Smooth muscle cell (in vitro differentiated cells): ENCODE measurements around the gene ZNF329. TPM values are rescaled to one million over a fixed set of nuclear protein-coding genes. Genes with fewer than 3 reads are reported as not detected.

Experiments
- DNase-seq: peaks from one replicate; lab custom pipeline; 2025; ENCODE audit not compliant: unreplicated experiment; lab: John Stamatoyannopoulos, UW
- H2AFZ ChIP-seq: fragments of 200-600 bp; sonication (generic); 2 replicates; pipeline ENCODE4 v1.6.0; 2016; ENCODE audit warnings: antibody characterized with exemption, low read depth, mild to moderate bottlenecking
- H3F3A ChIP-seq: fragments of 200-600 bp; sonication (generic); 2 replicates; pipeline ENCODE4 v1.6.0; 2017; ENCODE audit warnings: antibody characterized with exemption, low read depth
- H3K27ac ChIP-seq: fragments of 200-600 bp; sonication (generic); 2 replicates; pipeline ENCODE4 v1.5.1; 2016; ENCODE audit warnings: low read depth, mild to moderate bottlenecking
- H3K27me3 ChIP-seq: fragments of 200-600 bp; sonication (generic); 2 replicates; pipeline ENCODE4 v1.6.1; 2016; ENCODE audit warnings: low read depth, mild to moderate bottlenecking
- H3K36me3 ChIP-seq: fragments of 200-600 bp; sonication (generic); 2 replicates; pipeline ENCODE4 v1.5.1; 2016; ENCODE audit warnings: low read depth
- H3K4me1 ChIP-seq: fragments of 200-600 bp; sonication (generic); 2 replicates; pipeline ENCODE4 v1.5.1; 2016; ENCODE audit warnings: low read depth
- H3K4me2 ChIP-seq: fragments of 200-600 bp; sonication (generic); 2 replicates; pipeline ENCODE4 v1.6.0; 2016; ENCODE audit warnings: mild to moderate bottlenecking
- H3K4me3 ChIP-seq: fragments of 200-600 bp; sonication (generic); 2 replicates; pipeline ENCODE4 v1.5.1; 2016; ENCODE audit warnings: mild to moderate bottlenecking
- H3K79me2 ChIP-seq: fragments of 200-600 bp; sonication (generic); 2 replicates; pipeline ENCODE4 v1.6.0; 2016; ENCODE audit warnings: low read depth, mild to moderate bottlenecking
- H3K9ac ChIP-seq: fragments of 200-600 bp; sonication (generic); 2 replicates; pipeline ENCODE4 v1.6.0; 2016; ENCODE audit warnings: low read depth
- H3K9me3 ChIP-seq: fragments of 200-600 bp; sonication (generic); replicated peaks from 2 replicates; pipeline ENCODE4 v1.5.1; 2016; ENCODE audit warnings: low read depth
- H4K20me1 ChIP-seq: fragments of 200-600 bp; sonication (generic); 2 replicates; pipeline ENCODE4 v1.6.0; 2016; ENCODE audit warnings: low read depth
- WGBS: methylation state at CpG from one replicate; pipeline ENCODE4 v1.1.7; 2016; ENCODE audit warnings: low lambda C conversion rate; 5-methylcytosine and 5-hydroxymethylcytosine counted together
- polyA plus RNA-seq: library from polyadenylated mRNA; unstranded; fragments of >200 nt; fragmentation: Nextera tagmentation; extraction: Ambion mirVana; gene quantifications from 2 replicates; pipeline ENCODE4 v1.2.1, GENCODE V29; 2016
- total RNA-seq: library from RNA; depleted of rRNA; stranded (reverse); fragments of >200 nt; gene quantifications from 2 replicates; pipeline ENCODE4 v1.2.3, GENCODE V29; 2014
- TF ChIP-seq, protein P1 (sequence below): fragments of 200-600 bp; sonication (generic); IDR thresholded peaks from 2 replicates; pipeline ENCODE4 v1.5.1; 2017; ENCODE audit warnings: borderline replicate concordance, mild to moderate bottlenecking, antibody characterized with exemption; ENCODE audit not compliant: insufficient read depth, poor library complexity, severe bottlenecking

ZNF329 gene
- total and polyA plus RNA-seq, 2 experiments from 2014 or later = 2.3 to 22.3 TPM

DNA sequence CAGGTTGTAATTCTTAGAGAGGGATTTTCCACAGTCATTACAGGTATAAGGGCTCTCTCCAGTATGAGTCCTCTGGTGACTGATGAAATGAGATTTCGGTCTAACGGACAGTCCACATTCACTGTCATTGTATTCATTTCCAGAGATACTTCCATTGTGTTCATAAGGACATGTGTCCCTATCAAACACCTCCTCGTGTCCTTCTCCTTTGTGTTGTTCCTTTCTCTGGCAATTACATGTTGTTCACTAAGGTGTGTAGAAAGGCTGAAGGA lies 42.1 kb downstream of the ZNF329 start:
- 73% methylated on average over 3 of the region's 3 CpGs for WGBS
- no peak overlapping the region for H2AFZ ChIP-seq

DNA sequence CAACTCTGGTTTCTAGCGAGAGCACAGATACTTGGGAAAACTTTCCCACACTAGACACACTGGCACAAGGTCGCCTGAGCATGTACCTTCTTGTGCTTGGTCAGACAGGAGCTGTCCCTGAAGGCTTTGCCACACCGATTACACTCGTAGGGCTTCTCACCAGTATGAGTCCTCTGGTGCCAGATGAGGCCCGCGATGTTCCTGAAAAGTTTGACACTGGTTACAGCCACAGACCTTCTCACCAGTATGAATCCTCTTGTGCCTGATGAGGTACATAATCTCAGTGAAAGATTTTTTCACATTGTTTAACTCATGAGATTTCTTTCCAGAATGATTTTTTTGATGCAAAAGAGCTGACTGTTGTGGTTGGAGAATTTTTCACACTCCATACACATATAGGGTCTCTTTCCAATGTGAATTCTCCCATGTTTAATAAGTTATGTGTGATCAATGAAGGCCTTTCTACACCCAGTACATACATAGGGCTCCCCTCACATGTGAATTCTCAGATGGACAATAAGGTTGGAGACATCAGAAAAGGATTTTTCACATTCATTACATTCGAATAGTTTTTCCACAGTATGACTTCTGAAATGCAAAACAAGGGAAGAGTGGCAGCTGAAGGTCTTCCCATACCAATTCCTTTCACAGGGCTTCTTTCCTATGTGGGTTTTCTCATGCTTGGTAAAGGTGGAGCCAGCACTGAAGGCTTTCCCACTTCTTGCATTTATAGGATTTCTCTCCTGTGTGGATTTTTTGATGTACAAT lies 42.6 kb downstream of the ZNF329 start:
- Histone ChIP-seq H3K4me2 (no peak overlapping the region), H3F3A (no peaks in the 10 kb centered on the region), H3K4me1 (no peaks in the 10 kb centered on the region), H3K79me2 (no peaks in the 10 kb centered on the region), H3K4me3 (no peak overlapping the region), H3K36me3 (no peaks in the 10 kb centered on the region), H3K9ac (no peak overlapping the region), H3K27me3 (no peaks in the 10 kb centered on the region), H4K20me1 (no peaks in the 10 kb centered on the region), H2AFZ (no peak overlapping the region), H3K9me3 (peaks cover 35% of the 10 kb centered on the region), H3K27ac (no peak overlapping the region)
- TF ChIP-seq, protein P1, sequence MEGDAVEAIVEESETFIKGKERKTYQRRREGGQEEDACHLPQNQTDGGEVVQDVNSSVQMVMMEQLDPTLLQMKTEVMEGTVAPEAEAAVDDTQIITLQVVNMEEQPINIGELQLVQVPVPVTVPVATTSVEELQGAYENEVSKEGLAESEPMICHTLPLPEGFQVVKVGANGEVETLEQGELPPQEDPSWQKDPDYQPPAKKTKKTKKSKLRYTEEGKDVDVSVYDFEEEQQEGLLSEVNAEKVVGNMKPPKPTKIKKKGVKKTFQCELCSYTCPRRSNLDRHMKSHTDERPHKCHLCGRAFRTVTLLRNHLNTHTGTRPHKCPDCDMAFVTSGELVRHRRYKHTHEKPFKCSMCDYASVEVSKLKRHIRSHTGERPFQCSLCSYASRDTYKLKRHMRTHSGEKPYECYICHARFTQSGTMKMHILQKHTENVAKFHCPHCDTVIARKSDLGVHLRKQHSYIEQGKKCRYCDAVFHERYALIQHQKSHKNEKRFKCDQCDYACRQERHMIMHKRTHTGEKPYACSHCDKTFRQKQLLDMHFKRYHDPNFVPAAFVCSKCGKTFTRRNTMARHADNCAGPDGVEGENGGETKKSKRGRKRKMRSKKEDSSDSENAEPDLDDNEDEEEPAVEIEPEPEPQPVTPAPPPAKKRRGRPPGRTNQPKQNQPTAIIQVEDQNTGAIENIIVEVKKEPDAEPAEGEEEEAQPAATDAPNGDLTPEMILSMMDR = no peak
- DNase-seq = no peak
- WGBS = 71% methylated on average over 7 of the region's 7 CpGs

More for the DNA sequence above, 42.1 kb downstream of the ZNF329 start:
- H3K9ac ChIP-seq = no peak overlapping the region
- H4K20me1 ChIP-seq = no peaks in the 10 kb centered on the region
- no peak for DNase-seq
- H3K4me2 ChIP-seq = no peak overlapping the region
- TF ChIP-seq, protein P1 = no peak
- H3K27me3 ChIP-seq = no peaks in the 10 kb centered on the region
- H3F3A ChIP-seq = no peaks in the 10 kb centered on the region
- no peaks in the 10 kb centered on the region for H3K79me2 ChIP-seq
- H3K9me3 ChIP-seq = peaks cover 32% of the 10 kb centered on the region
- no peak overlapping the region for H3K27ac ChIP-seq
- H3K4me1 ChIP-seq = no peaks in the 10 kb centered on the region
- no peaks in the 10 kb centered on the region for H3K36me3 ChIP-seq
- H3K4me3 ChIP-seq = no peak overlapping the region

DNA sequence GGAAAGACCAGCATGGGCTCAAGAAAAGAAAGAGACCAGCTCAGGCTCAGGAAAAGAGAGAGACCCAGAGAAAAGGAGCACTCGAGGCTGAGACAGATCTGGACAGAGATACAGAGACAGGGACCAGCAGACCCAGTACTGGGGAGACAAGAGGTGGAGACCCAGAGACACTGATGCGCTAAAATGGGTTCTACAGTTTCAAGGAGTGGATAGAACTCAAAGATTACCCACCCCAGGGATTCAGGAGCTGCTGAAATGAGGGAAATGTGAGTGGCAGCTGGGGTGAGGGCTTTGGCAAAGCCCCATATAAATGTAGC lies 51.9 kb downstream of the ZNF329 start:
- TF ChIP-seq, protein P1 = no peak
- peak overlapping the region; percentile 80 for H3K4me3 ChIP-seq
- peaks cover 5% of the 10 kb centered on the region for H3K9me3 ChIP-seq
- no peaks in the 10 kb centered on the region for H3K36me3 ChIP-seq
- no peaks in the 10 kb centered on the region for H3K27me3 ChIP-seq
- H3K9ac ChIP-seq = peak overlapping the region; percentile 100
- peak overlapping the region; percentile 78 for H2AFZ ChIP-seq
- peak overlapping the region; percentile 89 for H3K4me2 ChIP-seq
- no peak for DNase-seq
- no peaks in the 10 kb centered on the region for H3F3A ChIP-seq
- H3K79me2 ChIP-seq = peaks cover 21% of the 10 kb centered on the region
- H3K27ac ChIP-seq = peak overlapping the region; percentile 99
- H3K4me1 ChIP-seq = no peaks in the 10 kb centered on the region
- no peaks in the 10 kb centered on the region for H4K20me1 ChIP-seq
- 51% methylated on average over 2 of the region's 2 CpGs for whole genome bisulfite sequencing
